GM12873 (cell line): ENCODE data around the gene TMED1.

Experiments used
- CTCF ChIP-seq: IDR thresholded peaks from 2 replicates; pipeline ENCODE4 v1.5.1; 2012; ENCODE audit warnings: low read depth, mild to moderate bottlenecking, moderate library complexity, low read length, control low read depth; ENCODE audit not compliant: insufficient read depth; ENCODE audit errors: missing control alignments

The TMED1 gene

GRCh38 chr19:10855879-10856522, 20.0 kb upstream of the TMED1 start:
- peak; percentile 72 for TF ChIP-seq CTCF

GRCh38 chr19:10854350-10855089, 18.5 kb upstream of the TMED1 start:
- TF ChIP-seq CTCF: no peak

- TF ChIP-seq CTCF: no peak
Observed at GRCh38 chr19:10852941-10853340, 16.9 kb upstream of the TMED1 start.

- TF ChIP-seq CTCF: no peak
Observed at GRCh38 chr19:10852098-10852800, 16.2 kb upstream of the TMED1 start.

- TF ChIP-seq CTCF: no peak
Observed at GRCh38 chr19:10850631-10851030, 14.6 kb upstream of the TMED1 start.

- TF ChIP-seq CTCF: no peak
Observed at GRCh38 chr19:10848230-10848856, 12.3 kb upstream of the TMED1 start, which contains the start of gene C19orf38. Gene C19orf38 (plus strand): TSS chr19:10848415. CDS start chr19:10848509, 94 bp downstream.
